Activated CD4-positive, alpha-beta T cell treated with anti-CD3 and anti-CD28 coated beads, Interleukin-2, amount 50 U/mL, for 1 hour (primary cell): Measurements from ENCODE around the gene SYT6.
"Not testable (repeated sequence)": the region's sequence is repeated elsewhere in the genome, so short reads cannot be mapped to it uniquely, and the experiment has no call there.

Experiments used
- DNase-seq: peaks from one replicate; pipeline ENCODE4 v3.0.0-alpha.2; 2020

The SYT6 gene

DNA sequence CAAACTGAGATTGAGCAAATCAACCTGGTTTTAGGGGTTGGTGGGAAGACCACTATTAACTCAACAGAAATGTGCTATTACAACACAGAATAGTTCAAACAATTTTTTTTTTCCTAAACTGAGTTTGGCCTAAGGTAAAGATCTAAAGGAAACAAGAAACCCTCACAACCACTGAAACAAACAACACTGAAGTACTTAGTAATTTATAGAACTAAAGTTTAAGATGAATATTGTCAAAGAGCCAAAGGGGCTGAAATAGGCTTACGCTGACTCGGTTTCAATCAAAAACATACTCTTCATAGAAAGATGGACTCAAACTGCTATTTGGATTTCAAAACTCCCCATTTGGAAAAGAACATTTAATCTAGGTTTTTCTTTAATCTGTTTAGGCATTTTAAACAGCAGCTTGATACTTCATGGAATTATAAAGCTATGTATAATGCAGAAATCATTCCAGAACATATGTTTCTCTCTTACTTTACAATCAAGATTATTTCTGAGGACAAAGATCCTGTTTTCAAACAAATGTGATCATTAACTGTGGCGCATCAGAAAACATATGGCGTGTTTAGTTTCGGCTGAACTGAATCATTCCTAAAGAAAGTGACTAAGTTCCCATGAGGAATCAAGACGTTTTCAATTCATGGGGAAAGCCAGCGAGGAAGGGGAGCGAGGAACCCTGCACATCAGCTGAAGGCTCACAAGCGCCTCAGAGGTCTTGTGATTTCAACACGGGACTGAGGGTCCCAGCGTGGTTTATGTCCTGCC is 62.7 kb downstream of the SYT6 start:
- DNase-seq, result no peak

DNA sequence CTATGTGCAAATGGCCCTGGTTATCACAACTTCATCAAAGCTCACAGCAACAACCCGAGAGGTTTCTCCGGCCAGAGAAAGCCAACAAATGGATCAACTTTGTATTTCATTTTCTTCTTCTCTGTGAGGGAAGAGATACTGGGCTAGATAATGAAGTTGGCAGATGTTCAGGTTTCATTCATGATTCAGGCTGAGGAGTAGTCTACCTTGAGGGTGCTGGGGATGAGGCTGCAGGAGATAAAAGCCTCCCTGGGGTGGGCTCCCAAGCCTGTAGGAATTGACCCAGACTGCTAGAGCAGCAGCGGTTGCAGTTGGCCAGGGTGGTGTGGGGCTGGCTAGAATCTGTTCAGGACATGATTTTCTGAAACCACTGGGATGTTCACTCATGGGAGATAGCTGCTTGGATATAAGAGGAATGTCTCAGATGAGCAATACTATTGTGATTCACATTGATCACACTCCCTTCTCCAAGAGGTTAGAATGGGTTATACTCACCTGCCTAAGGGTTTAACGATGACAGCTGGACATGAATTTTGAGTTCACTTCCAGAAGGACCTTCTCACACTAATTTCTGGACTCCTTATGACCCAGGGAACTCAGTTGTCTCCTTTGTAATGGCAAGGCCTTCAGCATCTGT is 64.0 kb downstream of the SYT6 start:
- DNase-seq, result no peak

DNA sequence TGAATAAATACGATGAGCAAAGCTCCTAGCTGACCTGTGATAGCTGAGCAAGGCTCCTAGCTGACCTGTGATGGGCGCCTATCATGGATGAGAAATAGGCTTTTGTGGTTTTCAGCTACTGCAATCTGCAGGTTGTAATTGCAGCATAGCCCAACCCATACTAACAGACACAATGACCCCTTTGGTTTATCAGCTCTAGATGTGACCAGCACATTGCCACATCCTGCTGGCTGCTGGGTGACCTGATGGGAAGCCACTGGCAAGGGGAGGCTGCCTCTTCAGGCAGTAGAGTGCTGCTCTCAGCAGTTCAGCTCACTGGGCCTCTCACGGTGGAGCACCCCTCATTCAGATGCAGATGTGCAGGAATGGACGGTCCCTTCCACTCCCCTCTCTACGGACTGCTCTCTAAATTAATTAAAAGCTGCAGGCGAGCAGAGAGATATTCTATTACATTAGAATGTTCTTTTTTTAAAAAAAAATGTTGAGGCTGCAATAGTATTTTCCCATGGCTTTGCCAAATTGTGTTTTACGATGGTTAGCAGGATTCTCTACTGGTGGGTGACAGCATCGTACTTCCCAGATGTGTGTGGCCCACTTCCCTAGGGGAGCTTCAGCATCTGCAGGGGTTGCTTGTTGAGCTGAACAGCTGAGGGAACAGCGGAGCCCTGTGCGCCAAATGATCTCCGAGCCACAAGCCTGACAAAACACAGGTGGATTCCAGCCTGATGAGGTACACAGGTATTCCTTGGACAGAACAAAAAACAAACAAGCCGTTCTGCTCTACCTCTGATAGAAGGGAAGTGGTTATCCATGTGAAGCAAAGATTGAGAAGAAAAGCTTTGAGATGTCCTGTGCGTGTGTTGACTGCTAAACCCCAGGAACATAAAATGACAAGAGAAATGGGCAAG is 65.0 kb downstream of the SYT6 start:
- DNase-seq, result no peak

DNA sequence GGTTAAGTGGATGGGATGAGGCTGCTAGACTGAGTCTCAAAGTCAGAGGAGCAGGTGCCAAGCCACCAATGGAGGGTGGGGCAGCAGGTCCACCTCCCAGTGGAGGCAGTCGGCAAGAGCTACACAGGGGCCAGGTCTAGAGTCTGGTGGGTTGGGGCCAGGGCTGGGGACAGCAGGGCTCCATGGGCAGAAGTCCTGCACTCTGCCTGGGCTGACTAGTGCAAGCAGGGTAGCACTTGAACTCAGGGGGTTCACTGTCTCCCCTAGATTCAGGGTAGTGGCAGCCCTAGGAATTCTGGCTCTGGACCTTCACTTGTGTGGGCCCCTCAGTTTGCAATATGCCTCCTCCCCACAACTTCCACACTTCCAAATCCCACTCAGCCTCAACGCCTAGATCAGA is 66.2 kb downstream of the SYT6 start:
- DNase-seq, result no peak

DNA sequence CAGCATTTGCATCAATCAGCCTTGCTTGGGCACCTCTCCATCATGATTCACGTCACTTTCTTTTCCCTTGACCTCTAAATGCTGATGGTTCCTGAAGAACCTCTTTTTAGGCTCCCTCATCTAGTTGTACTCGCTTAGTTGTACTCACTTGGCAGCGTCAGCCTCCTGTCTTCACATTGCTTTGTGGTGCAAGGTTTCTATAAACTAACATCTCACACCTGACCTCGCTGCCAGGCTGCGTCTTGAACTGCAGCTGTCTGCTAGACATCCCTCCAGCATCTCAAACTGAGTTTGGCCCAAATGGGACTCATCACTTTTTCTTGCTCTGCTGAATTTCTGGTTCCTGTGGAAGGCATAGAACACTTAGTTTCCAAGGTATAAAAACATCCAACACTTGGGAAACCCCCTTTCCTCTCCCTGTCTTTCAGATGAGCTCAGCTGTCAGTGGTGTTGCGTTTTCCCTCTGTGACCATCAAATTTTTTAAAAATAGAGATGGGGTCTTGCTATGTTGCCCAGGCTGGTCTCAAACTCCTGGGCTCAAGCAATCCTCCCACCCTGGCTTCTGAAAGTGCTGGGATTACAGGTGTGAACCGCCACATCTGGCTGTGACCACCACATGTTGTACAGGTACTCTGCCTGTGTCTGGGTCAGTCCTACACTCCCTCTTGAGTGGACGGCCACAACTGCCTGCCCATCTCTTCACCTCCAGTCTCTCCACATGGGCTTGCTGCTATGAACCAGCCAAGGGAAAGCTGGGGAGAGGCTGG is 66.9 kb downstream of the SYT6 start:
- DNase-seq, result no peak

DNA sequence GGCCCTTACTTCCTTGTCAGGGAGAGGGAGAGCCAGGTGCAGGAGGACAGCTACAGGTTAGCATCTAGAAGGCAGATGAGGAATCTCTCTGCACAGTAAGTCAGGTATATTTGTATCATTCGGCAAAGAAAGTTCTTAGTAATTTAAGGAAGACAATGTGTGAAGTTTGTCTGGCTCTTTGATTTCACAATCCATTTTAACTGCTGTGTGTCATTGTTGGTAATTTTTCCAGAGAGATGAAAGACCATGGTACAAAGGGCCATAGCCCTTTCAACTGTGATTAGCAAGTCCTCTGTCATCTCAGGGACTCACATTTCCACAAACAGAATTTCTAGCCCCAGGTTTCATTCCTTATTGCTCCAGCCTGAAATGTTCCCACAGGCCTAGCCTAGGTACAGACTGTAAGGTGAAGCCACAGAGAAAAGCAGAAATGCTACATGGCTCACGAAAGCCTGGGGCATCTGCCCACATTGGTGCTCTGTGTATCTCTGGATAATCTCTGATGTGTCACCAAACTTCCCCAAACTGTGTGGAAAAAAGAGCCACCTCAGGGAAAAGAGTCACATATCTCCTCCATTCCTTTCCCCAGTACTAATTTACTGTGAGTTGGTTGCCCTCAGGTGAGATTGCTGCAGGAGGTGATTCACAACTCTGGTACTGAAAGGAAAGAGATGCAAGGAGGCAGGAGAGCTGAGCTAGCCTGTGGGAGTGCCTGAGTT is 70.6 kb downstream of the SYT6 start:
- no peak for DNase-seq

DNA sequence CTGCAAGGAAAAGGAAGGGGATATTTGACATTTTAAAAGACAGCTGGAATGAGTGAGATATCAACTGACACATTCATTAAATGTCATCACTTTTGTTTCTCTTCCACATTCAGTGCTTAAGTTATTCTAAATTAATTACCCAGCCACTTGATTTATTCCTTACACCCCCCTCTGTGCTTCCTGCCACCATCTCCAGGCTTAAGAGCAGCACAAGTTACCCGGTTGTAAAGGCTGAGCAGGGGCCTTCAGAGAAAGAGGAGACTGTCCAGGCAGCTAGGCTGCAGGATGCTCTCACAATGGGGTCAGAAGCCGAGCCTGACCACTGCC is 71.4 kb downstream of the SYT6 start:
- no peak for DNase-seq

DNA sequence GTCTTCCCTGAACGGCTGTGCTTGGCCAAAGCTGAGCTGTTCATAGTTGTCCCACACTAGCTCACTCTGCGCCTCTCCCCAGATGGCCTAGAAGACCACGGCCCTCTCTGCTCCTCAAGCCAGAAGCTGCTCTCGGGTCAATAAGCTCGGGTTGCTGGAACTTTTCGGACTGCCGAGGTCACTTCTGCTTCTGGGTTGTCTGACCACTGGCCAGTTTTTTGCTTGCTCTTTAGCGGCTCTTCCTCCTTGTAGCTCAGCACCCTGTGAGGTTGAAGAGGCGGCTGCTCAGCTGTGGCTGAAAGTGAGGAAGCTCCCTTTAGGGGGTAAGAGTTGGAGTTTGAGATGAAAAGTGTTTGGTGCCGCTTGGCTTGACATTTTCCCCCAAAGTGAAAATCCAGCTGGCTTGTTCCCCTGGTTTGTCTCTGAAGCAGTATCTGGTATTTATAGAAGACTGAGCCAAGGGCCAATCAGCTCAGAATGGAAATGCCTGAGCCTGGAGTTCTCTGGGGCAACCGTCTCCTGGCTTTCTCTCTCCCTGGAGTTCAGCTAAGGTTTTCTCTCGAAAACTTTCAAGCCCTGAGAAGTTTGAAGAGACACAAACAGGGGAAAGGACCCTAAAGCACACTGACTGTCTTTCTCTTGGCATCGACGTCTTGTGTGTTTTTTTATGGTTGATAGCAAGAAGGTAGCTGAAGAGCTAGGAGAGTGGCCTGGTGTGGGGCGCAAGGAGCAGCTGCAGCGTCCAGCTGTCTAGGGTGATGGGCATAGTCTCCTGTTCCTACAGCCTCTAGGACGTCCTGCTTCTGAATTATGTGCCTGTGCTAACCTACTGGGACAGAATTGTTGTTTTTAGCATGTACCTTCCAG is 72.0 kb downstream of the SYT6 start:
- DNase-seq, result no peak

DNA sequence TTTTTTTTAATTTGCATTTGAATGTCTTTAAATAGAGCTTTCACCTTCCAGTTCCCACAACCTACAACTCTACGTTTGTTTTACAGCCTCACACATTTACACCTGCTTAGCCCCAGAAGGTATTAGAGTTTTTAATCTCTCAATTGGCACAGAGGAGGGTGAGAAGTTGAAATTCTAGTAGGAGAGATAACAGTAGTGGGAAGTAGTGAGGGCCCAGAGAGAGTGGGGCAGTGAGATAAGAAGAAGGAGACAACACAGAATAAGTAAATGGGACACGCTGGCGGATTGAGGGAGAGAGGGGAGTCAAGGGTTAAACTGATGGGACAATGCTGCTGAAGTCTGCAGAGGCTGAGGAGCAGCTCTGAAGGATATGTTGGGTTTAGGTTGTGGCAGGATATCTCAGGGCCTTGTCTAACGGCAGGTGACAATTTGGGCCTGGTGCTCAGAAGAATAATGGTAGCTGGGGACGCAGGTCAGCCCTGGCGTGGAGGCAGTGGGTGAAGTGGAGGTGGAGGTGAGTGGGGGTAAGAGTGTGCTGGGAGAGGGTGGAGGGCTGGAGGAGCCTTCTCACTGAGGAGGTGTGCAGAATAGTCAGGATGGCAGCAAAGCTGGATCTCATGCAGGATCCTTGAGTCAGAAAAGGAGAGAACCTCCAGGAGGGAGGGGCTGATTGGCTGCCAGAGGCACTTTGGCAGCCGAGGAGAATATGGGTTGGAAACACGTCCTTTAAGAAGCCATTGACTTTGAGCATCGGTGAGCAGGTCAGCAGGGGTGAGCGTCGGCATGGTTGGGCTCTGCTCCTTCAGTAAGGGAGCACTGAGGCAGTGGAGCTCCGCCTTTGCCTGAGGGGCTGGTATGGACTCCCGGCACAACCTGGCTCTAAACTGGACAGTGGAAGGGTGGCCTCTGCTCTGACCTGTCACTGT is 72.9 kb downstream of the SYT6 start:
- no peak for DNase-seq

DNA sequence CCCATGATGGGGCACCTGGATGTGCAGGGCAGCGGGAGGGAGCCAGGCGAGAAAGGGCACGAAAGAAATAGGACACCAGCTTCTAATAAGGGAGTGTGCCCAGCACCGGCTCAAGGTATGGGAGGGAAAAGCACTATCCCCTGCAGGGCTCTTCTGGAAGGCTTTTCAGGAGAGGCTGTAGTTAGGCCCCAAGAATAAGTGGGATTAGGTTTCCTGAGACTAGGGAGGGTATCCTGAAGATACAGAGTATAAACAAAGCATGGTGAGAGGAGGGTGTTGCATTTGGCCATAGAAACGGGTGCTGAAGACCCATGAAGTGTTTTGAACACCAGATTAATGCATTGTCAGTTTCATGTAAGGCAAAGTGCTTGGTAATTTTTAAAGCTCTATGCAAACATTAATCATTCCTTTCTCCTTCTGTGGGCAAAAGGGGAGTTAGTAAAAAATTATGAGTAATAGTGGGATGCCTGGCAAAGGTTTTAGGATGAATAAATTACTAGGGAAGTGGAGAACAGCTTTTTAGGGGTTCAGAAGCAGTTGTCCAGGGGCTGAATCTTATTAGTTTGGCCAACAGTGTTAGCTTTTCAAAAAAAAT is 74.0 kb downstream of the SYT6 start:
- no peak for DNase-seq

DNA sequence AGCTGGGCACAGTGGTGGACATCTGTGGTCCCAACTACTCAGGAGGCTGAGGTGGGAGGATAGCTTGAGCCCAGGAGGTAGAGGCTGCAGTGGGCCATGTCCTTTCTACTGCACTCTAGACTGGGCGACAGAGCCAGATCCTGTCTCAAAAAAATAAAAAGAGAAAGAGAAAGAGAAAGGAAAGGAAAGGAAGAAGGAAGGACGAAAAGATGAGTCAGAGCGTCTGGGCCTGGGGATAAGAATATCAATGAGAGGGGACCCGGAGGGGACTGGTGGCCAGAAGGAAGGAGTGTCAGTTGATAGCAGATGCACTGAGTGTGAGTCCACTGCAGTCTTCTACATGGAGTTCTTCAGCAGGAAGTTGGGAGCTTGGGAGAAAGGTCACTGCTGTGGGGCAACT is 75.6 kb downstream of the SYT6 start:
- DNase-seq, result no peak

DNA sequence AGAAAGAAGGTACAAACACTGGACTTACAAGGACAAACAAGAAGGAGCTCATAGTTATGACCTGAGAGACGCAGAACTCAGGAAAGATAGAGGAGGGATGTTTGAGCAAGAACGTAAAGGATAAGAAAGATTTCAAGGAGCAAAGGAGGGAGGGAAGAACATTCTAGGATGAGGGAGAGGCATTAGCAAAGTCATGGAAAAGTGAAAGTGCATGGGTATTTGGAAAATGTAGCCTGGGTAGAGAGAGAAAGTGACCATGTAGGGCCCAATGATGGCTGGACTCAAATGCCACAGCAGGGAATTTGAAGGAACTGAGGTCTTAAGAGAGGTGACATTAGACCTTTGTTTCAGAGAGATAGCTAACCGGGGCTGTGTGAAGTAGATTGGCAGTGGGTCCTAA is 76.5 kb downstream of the SYT6 start:
- no peak for DNase-seq

DNA sequence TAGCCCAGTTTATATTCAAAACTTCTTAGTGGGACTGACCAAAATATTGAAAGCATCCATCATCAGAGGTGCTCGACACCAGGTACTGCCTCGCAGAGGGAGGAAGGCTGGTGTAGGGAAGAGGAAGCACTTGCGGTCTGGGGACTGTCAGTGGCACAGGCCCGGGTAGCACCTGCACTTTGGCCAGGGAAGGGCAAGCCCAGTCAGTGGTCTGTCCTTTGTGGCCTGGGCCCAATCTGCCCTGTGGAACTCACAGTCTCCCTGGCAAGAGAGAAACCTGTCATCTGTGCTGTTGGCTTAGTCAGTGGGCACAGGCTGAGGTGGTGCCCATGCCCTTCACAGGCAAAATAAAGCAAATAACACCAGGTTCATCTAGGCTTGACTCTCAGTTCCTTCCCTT is 77.4 kb downstream of the SYT6 start:
- DNase-seq, result no peak

DNA sequence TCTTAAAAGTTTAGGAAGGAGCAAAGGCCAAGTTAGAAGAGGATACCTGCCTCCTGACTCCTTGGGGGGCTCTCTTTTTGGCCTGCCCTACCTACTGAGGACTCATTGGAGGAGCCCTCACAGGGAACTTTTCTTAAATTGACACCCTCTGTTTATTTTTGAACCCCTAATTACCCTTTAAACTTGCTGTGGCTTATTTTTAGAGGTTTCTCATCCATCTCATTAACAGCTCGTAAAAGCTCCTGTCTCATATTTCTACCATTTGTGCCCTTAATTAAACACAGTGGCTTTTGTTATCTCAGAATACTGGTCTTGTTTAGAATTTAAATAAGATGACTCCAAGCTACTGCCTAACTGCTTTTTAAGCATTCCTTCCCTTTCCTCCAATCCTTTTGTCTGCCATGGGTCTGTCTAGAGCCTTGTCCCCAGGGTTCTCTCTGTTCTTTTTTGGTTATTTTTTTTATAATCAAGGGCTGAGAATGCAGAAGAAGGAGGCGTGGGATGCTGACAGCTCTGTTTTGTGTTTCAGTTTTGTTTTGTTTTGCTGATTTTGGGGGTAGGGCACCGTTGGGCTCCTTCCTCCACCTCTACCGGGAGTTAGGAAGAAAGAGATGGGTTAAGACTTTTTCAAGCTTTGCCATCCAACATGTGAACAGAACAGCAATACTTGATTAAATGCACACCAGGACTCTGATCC is 78.0 kb downstream of the SYT6 start:
- DNase-seq, result no peak

DNA sequence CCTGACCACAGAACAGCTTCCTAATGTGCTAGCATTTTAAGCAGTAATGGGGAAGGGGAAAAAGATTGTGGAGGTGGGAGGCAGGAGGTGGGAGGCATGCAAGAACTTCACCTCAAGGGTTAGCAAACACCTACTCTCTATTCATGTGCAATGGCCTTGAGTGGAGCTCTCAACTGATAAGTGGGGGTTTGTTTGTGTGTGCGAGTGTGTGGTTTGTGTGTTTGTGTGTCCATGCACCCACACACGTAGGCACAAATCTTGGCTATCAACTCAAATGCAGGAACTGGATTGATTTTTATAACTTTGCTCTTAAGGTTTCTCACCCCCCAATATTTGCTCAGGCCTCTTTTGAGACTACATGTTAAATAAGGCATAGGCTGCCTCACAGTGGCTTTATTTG is 78.6 kb downstream of the SYT6 start:
- no peak for DNase-seq

DNA sequence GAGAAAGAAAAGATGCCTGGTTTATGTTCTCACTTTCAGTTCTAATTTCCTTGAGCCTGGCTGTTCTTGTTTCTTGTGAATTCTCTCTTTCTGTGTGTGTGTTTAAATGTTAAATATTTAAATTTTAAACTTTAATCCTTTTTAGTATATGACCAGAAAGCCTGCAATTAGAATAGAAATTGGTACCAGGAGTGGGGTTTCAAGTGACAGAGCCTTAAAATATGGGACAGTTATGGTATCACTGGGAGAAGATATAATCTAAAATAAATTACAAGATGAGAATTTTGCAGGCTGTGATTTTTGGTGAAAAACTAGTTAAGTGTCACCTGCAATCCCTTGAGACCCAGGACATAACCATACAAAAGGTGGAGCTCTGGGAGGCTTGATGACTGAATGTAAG is 81.4 kb downstream of the SYT6 start:
- DNase-seq, result no peak

DNA sequence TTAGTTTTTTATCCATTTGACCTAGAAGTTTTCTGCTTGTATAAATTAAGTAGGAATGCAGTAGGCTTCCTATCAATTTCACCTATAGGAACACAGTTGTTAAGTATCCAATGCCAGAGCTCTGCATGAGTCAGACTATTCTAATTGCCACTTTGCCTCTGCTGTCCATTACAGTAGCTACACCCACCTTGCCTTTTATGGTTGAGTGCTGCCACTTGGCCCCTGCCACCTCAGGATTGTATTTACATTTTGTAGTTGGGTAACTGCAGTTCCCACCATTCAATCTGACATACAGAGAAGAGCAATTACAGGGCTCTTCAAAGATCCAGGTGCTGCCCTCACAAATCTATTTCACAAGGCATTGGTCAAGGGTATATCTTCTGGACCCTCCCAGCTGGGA is 83.9 kb downstream of the SYT6 start:
- DNase-seq, result not testable (repeated sequence)

DNA sequence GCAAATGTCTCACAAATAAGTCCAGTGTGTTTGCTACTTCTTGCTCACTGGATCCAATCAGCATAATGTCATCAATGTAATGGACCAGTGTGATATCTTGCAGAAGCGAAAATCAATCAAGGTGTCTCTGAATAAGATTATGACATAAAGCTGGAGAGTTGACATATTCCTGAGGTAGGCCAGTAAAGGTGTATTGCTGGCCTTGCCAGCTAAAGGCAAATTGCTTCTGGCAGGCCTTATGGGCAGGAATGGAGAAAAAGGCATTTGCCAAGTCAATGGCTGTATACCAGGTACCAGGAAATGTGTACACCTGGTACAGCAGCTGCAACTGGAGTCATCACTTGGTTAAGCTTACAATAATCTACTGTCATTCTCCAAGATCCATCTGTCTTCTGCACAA is 85.0 kb downstream of the SYT6 start:
- not testable (repeated sequence) for DNase-seq

DNA sequence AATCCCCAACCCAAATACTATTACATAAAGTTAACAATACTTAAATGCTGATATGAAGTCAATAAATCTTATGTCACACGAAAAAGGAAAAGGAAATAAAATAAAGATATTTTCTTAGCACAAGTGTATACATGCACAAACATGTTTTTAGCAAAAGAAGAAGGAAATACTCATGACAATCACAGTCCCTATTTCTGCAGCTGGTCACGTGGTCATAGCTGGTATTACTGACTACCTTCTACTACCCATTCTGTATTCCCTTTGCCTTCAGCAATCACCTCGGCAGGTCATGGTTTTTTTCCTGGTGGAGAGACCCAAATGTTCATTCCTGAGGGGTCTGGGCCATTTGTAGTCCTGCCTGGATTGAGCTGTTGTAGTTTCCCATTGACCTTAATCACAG is 88.0 kb downstream of the SYT6 start:
- DNase-seq, result not testable (repeated sequence)
